NCI-H2029 treated with DMSO at 0.1 percent for 48 hours (cell line): ENCODE measurements around the gene IGF2.
"Not testable (repeated sequence)": the region's sequence is repeated elsewhere in the genome, so short reads cannot be mapped to it uniquely, and the experiment has no call there.

ENCODE experiments used
- DNase-seq: peaks from one replicate; lab custom pipeline; 2025; lab: John Stamatoyannopoulos, UW

IGF2 gene

DNA sequence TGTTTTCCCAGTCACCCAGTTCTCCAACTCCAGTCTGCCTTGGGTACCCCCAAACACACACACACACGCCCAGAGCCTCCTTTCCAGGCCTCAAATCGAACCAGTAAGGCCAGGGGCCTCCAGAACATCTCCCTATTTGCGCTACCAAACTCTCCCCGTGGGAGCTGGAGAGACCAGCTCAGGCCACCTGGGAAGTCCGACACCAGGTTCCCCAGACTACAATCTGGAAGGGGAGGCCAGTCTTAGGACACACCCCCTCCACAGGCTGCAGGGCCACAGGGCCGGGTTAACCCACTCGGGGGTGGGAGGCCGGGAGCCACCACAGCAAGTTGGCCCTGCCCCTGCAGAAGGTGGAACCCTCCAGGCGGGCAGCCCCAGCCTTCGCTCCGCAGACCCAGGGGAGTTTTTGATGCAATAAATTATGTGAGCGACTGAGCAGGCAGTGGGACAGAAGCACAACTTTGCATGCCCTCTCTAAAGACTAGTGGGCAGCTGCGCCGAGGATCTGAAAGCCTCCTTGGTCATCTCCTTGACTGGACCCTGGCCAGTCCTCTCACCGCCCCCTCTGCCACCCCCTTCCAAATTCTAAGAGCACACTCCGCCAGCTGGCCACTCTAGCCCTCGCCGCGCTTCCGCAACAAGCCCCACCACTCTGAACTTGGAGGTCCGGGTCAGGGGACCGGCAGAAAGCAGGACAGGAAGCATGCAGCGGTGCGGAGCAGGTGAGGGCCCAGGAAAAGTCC lies 2.8 kb downstream of the IGF2 start:
- no peak for DNase-seq

GRCh38 chr11:2135648-2136201 lies 3.5 kb downstream of the IGF2 start:
- no peak for DNase-seq

DNA sequence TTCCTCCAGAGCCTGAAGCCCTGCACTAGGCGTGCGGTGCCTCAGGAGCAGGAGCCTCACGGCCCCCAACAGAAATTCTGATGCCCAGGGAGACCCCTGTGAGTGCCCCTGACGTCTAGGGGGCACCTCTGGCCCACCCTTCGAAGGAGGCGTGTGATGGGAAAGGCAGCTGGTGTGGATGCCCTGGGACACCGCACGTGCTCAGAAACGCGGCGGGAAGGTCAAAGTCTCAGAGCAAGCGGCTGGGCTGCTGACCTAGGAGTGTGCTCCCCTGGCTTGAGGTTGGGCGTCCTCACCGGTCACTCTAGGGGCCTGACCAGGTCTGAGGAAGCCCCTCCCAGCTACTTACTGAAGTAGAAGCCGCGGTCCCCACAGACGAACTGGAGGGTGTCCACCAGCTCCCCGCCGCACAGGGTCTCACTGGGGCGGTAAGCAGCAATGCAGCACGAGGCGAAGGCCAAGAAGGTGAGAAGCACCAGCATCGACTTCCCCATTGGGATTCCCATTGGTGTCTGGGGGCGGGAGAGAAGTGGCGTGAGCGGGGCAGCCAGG lies 4.1 kb downstream of the IGF2 start:
- no peak for DNase-seq

DNA sequence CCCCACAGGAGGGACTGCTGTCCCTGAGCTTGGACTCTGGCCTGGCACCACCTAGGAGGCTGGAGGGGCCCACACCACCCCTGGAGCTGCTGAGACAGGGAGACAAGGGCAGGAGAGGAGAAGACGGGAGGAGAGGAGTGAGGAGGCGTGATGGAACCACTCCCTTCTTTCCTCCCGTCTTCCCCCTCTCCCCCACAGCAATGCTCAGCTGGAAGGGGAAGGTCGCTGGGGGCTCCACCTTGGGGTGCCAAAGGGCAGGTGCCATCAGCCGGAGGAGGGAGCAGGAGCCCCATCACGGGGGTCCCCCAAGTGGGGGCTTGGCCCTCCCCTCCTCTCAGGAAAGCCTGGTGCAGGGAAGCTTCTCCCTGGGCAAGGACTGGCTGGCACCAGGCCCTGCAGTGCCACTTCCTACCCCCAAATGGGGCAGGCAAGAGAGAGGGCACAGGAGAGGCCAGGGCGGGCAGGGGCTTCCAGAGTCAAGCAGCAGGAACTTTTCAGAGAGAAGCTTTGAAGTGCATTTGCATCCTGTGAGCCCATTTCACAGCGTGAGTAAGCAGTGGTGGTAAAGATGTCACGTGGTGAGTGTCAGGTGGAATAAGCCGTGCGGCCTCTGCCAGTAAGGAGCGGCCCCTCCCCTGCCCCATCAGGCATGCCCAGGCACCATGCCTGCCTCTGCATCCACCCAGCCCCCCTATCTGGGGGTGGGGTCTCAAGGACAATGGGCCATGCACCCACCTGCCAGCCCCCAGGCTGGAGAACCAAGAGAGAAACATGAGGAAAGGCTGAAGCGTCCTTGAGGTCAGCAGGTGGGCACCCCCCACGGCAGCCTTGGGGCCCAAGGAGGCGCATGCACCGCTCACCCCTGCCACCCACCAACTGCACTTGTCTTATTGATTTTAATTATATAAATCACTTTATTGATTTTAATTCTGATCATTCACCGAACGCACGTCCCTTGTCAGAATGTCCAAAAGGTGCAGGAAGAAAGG lies 4.9 kb downstream of the IGF2 start:
- no peak for DNase-seq

DNA sequence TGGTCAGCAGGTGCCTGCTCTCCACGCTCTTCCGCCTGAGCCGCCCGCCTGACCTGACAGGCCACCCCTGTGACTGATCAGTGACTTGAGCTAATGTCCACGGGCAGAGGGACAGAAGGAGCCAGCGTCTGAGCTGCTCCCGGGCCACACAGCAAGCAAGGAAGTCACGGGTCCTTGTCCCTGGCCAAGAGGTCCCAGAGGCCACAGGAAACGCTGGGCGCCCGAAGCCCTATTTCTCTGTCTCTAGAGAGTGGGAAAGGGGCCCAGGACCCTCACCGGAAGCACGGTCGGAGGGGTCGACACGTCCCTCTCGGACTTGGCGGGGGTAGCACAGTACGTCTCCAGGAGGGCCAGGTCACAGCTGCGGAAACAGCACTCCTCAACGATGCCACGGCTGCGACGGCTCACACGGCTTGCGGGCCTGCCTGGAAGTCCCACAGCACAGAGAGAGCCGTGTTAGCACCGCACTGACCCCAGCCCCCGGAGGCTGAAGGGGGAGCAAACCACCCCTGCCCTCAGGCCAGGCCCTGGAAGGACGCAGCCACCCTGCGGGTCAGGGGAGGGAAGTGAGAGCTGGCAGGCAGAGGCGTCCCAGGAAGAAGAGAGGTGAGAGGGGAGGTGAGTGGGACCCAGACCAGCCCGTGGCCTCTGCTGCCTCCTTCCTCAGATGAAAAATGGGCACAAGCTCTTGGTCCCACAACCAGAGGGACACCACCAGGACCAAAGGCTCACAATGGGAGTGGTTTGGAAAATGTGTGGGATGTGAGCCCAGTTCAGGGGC lies 5.8 kb downstream of the IGF2 start:
- no peak for DNase-seq

DNA sequence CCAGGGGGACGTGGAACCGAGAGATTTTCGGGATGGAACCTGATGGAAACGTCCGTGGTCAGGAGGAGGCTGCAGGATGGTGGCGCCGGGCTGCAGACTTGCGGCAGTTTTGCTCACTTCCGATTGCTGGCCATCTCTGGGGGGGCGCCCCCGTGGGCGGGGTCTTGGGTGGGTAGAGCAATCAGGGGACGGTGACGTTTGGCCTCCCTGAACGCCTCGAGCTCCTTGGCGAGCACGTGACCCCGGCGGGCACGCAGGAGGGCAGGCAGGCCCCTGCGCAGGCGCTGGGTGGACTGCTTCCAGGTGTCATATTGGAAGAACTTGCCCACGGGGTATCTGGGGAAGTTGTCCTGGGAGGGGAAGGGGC lies 6.3 kb downstream of the IGF2 start:
- DNase-seq: no peak

DNA sequence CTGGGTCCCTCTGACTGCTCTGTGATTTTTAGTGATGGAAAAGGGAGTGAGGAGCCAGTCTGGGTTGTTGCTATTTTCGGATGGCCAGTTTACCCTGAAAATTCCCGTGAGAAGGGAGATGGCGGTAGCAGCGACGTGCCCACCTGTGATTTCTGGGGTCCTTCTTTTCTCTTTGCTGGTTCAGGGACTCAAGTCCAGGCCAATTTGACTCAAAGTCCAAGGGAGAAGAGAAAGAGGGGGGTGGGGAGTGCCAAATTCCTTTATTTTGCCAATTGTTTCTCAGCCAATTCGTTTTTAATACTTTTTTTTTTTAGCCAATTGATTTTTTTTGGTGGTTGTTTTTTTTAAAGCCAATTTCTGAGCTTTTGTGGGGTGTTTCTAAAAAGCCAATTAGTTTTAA lies 6.9 kb downstream of the IGF2 start:
- DNase-seq: no peak

- no peak for DNase-seq
Measured at GRCh38 chr11:2131371-2132236, 7.6 kb downstream of the IGF2 start.

DNA sequence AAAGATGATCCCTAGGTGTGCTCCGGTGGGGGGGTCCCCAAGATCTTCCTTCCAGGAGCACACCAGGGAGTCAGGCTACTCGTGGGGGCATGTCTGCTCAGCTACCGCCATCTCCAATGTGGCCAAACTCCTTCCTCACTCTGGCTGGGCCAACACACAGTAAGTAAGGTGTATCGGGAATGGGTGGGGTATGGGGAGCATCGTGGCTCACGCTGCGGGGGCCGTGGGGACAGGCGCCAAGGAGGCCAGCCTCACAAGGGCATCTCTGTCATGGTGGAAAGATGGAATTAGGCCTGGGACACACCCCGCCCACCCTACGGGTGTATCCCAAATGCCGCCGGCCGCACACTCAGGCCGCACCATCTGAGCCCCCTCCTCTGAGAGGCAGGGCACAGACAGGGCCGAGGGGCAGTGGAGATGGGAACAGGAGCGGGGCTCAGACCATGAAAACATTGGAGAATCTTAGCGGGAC lies 8.3 kb downstream of the IGF2 start:
- no peak for DNase-seq

DNA sequence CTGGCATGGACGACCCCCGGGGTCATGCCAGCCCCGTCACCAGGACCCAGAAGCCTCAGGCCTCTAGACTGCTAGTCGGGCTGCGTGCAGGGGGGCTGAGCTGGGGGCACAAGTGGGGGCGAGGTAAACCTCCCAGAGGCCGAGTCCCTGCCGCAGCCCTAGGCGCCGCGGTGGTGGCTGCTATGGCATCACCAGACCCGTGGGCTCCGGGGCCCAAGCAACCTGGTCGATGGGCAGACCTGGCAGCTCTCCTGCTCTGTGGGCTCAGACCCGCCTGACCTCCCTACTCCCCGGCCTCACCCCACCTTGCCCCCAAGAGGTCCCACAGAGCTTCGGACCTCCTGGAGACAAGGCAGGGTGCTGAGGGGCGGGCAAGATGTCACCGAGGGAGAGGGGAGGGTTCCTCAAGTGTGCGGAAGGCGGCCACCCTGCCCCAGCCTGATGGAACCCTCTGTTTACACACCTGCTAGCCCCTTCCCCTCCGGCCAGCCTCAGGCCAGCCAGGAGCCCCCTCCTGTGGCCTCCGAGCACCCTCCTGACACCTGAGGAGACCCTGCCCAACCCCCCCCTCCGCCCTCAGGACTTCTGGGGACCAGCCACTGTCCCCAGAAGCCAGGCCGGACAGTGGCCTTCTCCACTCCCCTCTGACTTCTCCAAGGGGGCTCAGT lies 9.4 kb downstream of the IGF2 start:
- no peak for DNase-seq

- no peak for DNase-seq
Measured at GRCh38 chr11:2129308-2129698, 9.9 kb downstream of the IGF2 start.

DNA sequence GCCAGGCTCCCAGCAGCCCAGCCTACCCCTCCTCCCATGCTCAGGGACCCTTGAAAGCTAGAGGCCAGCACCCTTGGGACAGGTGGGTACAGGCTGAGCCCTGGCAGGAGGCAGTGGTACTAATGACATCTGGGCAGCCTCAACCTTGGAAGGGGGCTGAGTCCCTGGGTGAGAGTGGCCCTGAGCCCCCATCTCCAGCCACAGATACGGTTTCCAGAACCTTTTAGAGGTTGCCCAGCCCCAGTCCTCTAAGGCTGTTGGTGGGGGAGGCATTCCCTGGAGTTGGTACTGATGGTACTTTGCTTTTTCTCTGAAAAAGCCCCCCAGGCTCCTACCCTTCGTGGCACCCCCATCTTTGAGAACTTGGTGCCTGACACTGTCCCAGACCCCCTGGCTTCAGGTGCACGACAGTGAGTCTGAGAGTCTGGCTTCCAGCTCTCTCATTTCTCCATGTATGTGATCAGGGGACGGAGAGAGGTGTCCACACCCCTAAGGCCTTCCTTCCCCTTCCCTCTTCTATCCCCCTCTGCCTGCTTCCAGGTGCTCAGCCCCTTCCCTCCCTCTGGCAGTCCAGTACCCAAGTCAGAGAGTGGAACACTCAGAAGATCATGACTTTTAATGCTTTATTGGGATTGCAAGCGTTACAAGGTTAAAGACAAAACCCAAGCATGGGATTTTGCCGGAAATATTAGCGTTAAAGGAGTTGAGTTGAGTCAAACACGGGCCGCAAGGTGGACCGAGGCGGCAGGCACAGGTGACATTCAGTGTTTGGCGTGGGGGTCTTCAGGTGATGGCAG lies 10.5 kb downstream of the IGF2 start:
- DNase-seq: no peak

DNA sequence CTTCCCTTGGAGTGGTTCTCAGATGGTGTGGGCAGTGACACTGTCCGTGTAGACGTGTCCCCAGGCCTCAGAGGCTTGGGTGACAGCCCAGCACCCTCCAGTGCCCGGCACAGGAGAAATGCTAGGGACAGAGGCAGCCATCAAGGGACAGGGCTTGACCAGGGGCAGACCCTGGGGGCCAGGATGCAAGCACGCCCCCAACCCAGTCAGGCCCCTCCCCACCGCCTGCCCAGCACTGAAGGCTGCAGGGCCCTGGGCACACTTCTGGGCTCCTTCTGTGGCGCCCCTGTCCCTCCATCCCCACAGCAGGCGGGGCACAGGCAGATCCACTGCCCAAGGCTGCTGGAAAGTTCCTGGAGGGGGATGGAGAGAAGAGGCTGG lies 11.1 kb downstream of the IGF2 start:
- no peak for DNase-seq

GRCh38 chr11:2127482-2128129 lies 11.6 kb downstream of the IGF2 start:
- DNase-seq: no peak

- no peak for DNase-seq
Measured at GRCh38 chr11:2126520-2127085, 12.6 kb downstream of the IGF2 start.

DNA sequence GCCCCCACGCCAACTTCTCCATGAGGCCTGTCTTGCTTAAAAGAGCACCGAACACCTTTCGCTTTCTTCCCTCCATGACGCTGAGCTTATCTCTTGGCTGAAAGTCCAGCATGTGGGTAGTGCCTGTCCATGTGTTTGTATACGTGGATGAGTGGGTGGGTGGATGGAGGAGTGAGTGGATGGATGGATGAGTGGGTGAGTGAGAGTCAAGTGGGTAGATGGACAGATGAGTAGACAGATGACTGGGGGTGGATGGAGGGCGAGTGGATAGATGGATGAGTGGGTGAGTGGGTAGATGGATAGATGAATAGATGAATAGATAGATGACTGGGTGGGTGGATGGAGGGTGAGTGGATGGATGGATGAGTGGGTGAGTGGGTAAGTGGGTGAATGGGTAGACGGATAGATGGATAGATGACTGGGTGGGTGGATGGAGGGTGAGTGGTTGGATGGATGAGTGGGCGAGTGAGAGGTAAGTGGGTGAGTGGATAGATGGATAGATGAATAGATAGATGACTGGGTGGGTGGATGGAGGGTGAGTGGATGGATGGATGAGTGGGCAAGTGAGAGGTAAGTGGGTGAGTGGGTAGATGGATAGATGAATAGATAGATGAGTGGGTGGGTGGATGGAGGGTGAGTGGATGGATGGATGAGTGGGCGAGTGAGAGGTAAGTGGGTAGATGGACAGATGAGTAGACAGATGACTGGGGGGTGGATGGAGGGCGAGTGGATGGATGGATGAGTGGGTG lies 14.3 kb downstream of the IGF2 start:
- DNase-seq: not testable (repeated sequence)

- no peak for DNase-seq
Measured at GRCh38 chr11:2123628-2123960, 15.6 kb downstream of the IGF2 start.
